HG02973 (cell line): ENCODE measurements around the gene JAKMIP1.

ENCODE experiments used
- ATAC-seq: cut with Tn5 transposase; IDR thresholded peaks from one replicate; pipeline ENCODE4 v1.9.1; 2021; ENCODE audit warnings: moderate library complexity; ENCODE audit not compliant: unreplicated experiment

The JAKMIP1 gene

GRCh38 chr4:6123116-6123515 lies 77.2 kb downstream of the JAKMIP1 start:
- ATAC-seq: no peak

GRCh38 chr4:6122496-6122895 lies 77.9 kb downstream of the JAKMIP1 start:
- ATAC-seq: no peak

- ATAC-seq: no peak
Measured at GRCh38 chr4:6121941-6122340, 78.4 kb downstream of the JAKMIP1 start.

GRCh38 chr4:6121276-6121850 lies 79.0 kb downstream of the JAKMIP1 start:
- ATAC-seq: no peak

GRCh38 chr4:6120361-6120760 lies 80.0 kb downstream of the JAKMIP1 start:
- ATAC-seq: no peak

- no peak for ATAC-seq
Measured at GRCh38 chr4:6119507-6120020, 80.8 kb downstream of the JAKMIP1 start.

- no peak for ATAC-seq
Measured at GRCh38 chr4:6118201-6118600, 82.1 kb downstream of the JAKMIP1 start.

- no peak for ATAC-seq
Measured at GRCh38 chr4:6116696-6117285, 83.6 kb downstream of the JAKMIP1 start.

- no peak for ATAC-seq
Measured at GRCh38 chr4:6115746-6116586, 84.4 kb downstream of the JAKMIP1 start.

- ATAC-seq: no peak
Measured at GRCh38 chr4:6115342-6115741, 85.0 kb downstream of the JAKMIP1 start.

GRCh38 chr4:6114601-6115000 lies 85.7 kb downstream of the JAKMIP1 start:
- ATAC-seq: no peak

- ATAC-seq: no peak
Measured at GRCh38 chr4:6114181-6114580, 86.2 kb downstream of the JAKMIP1 start.

- no peak for ATAC-seq
Measured at GRCh38 chr4:6113641-6114040, 86.7 kb downstream of the JAKMIP1 start.

GRCh38 chr4:6112606-6113290 lies 87.6 kb downstream of the JAKMIP1 start:
- no peak for ATAC-seq

GRCh38 chr4:6111354-6111960 lies 88.9 kb downstream of the JAKMIP1 start:
- no peak for ATAC-seq

- ATAC-seq: no peak
Measured at GRCh38 chr4:6110681-6111353, 89.5 kb downstream of the JAKMIP1 start.

GRCh38 chr4:6109842-6110560 lies 90.3 kb downstream of the JAKMIP1 start:
- no peak for ATAC-seq

- ATAC-seq: no peak
Measured at GRCh38 chr4:6107886-6108285, 92.5 kb downstream of the JAKMIP1 start.

GRCh38 chr4:6107114-6107791 lies 93.1 kb downstream of the JAKMIP1 start:
- ATAC-seq: no peak
